ENCODE measurements around the gene KAT14.

- TF ChIP-seq POLR2AphosphoS5 (IDR thresholded peaks at IDR 0.05) (no peak), CTCF (IDR thresholded peaks at IDR 0.05) (no peak), EP300 (IDR thresholded peaks at IDR 0.05) (no peak)
These were observed 18.4 kb downstream of the KAT14 start for GRCh38 chr20:18156045-18156444.
